Neural cell (in vitro differentiated cells): ENCODE measurements around the gene KRTAP1-5. TPM values are rescaled to one million over a fixed set of nuclear protein-coding genes. Genes with fewer than 3 reads are reported as not detected.

Source experiments
- polyA plus RNA-seq: library from polyadenylated mRNA; depleted of rRNA; stranded (reverse); fragments of >200 nt; gene quantifications from 2 replicates; pipeline ENCODE4 v1.2.3, GENCODE V29; 2014
- small RNA-seq, 3 experiments: library from RNA; depleted of rRNA; stranded (forward); fragments of <200 nt; gene quantifications; one replicate each; pipeline ENCODE3, GENCODE V24; 2012

Gene KRTAP1-5
- polyA plus RNA-seq, 1 donor from 2014 or later = not detected

Small RNA genes within 50 kb of the gene (small RNA-seq; reads per million reads assigned to genes)
- 0 reads per million in 3 experiments for gene KRTAP3-4P

Other genes with a start within 250 kb of the KRTAP1-5 start
- gene KRT27, start 244.7 kb downstream of the KRTAP1-5 start, polyA plus RNA-seq = not detected in 2 replicates
- not detected in 2 replicates for gene KRT28, start 227.2 kb downstream of the KRTAP1-5 start, polyA plus RNA-seq
- gene KRT10, start 204.6 kb downstream of the KRTAP1-5 start, polyA plus RNA-seq = 42.8 and 54.2 TPM in 2 replicates
- gene KRT12, start 160.0 kb downstream of the KRTAP1-5 start, polyA plus RNA-seq = not detected in 2 replicates
- not detected in 2 replicates for gene KRT20, start 142.0 kb downstream of the KRTAP1-5 start, polyA plus RNA-seq
- gene KRT23, start 89.6 kb downstream of the KRTAP1-5 start, polyA plus RNA-seq = 0.37 and 0.86 TPM in 2 replicates
- not detected in 2 replicates for gene KRT39, start 60.3 kb downstream of the KRTAP1-5 start, polyA plus RNA-seq
- gene KRT40, start 42.9 kb downstream of the KRTAP1-5 start, polyA plus RNA-seq = not detected in 2 replicates
- gene KRTAP3-3, start 33.0 kb downstream of the KRTAP1-5 start, polyA plus RNA-seq = not detected in 2 replicates
- not detected in 2 replicates for gene KRTAP3-2, start 27.3 kb downstream of the KRTAP1-5 start, polyA plus RNA-seq
- not detected in 2 replicates for gene KRTAP3-1, start 18.1 kb downstream of the KRTAP1-5 start, polyA plus RNA-seq
- not detected in 2 replicates for gene KRTAP1-4, start 3.0 kb upstream of the KRTAP1-5 start, polyA plus RNA-seq
- gene KRTAP1-3, start 7.7 kb upstream of the KRTAP1-5 start, polyA plus RNA-seq = not detected in 2 replicates
- not detected in 2 replicates for gene KRTAP1-1, start 14.2 kb upstream of the KRTAP1-5 start, polyA plus RNA-seq
- gene KRTAP2-1, start 20.1 kb upstream of the KRTAP1-5 start, polyA plus RNA-seq = not detected in 2 replicates
- not detected in 2 replicates for gene KRTAP2-2, start 28.0 kb upstream of the KRTAP1-5 start, polyA plus RNA-seq
- not detected in 2 replicates for gene KRTAP2-3, start 32.9 kb upstream of the KRTAP1-5 start, polyA plus RNA-seq
- gene KRTAP2-4, start 38.7 kb upstream of the KRTAP1-5 start, polyA plus RNA-seq = not detected in 2 replicates
- not detected in 2 replicates for gene KRTAP4-7, start 56.9 kb upstream of the KRTAP1-5 start, polyA plus RNA-seq
- gene KRTAP4-8, start 70.9 kb upstream of the KRTAP1-5 start, polyA plus RNA-seq = not detected in 2 replicates
- not detected in 2 replicates for gene KRTAP4-16, start 75.0 kb upstream of the KRTAP1-5 start, polyA plus RNA-seq
- not detected in 2 replicates for gene KRTAP4-9, start 78.2 kb upstream of the KRTAP1-5 start, polyA plus RNA-seq
- gene KRTAP4-11, start 91.2 kb upstream of the KRTAP1-5 start, polyA plus RNA-seq = not detected in 2 replicates
- gene KRTAP4-12, start 97.0 kb upstream of the KRTAP1-5 start, polyA plus RNA-seq = not detected in 2 replicates
- gene KRTAP4-6, start 113.3 kb upstream of the KRTAP1-5 start, polyA plus RNA-seq = not detected in 2 replicates
- gene KRTAP4-5, start 122.6 kb upstream of the KRTAP1-5 start, polyA plus RNA-seq = not detected in 2 replicates
- gene KRTAP4-4, start 133.5 kb upstream of the KRTAP1-5 start, polyA plus RNA-seq = not detected in 2 replicates
- not detected in 2 replicates for gene KRTAP4-3, start 141.0 kb upstream of the KRTAP1-5 start, polyA plus RNA-seq
- gene KRTAP4-2, start 151.0 kb upstream of the KRTAP1-5 start, polyA plus RNA-seq = not detected in 2 replicates
- not detected in 2 replicates for gene KRTAP4-1, start 157.7 kb upstream of the KRTAP1-5 start, polyA plus RNA-seq
- not detected in 2 replicates for gene KRTAP9-1, start 162.7 kb upstream of the KRTAP1-5 start, polyA plus RNA-seq
- not detected in 2 replicates for gene KRTAP9-2, start 199.4 kb upstream of the KRTAP1-5 start, polyA plus RNA-seq
- not detected in 2 replicates for gene KRTAP9-3, start 205.2 kb upstream of the KRTAP1-5 start, polyA plus RNA-seq
- gene KRTAP9-8, start 210.8 kb upstream of the KRTAP1-5 start, polyA plus RNA-seq = not detected in 2 replicates
- gene KRTAP9-4, start 222.5 kb upstream of the KRTAP1-5 start, polyA plus RNA-seq = not detected in 2 replicates
- not detected in 2 replicates for gene KRTAP9-9, start 228.2 kb upstream of the KRTAP1-5 start, polyA plus RNA-seq
- not detected in 2 replicates for gene KRTAP9-6, start 238.2 kb upstream of the KRTAP1-5 start, polyA plus RNA-seq
- not detected in 2 replicates for gene KRTAP9-7, start 248.5 kb upstream of the KRTAP1-5 start, polyA plus RNA-seq